H1 (cell line): ENCODE data around the gene CHST11.

Experiments
- CHD7 ChIP-seq: fragments of 300-600 bp; sonication (generic); IDR thresholded peaks from 2 replicates; pipeline ENCODE4 v1.7.1; 2012; ENCODE audit warnings: low read length, moderate library complexity, mild to moderate bottlenecking, inconsistent platforms; ENCODE audit not compliant: insufficient replicate concordance
- CREB1 ChIP-seq: IDR thresholded peaks from 2 replicates; pipeline ENCODE4 v1.6.1; 2012; ENCODE audit warnings: inconsistent platforms
- CTCF ChIP-seq, 3 experiments: IDR thresholded peaks; 1 replicate in 2 of 3; 2 replicates in 1 of 3; pipeline versions ENCODE4 v1.5.1 to v1.6.1; 2011; ENCODE audit warnings: low read length in 3 of 3, mild to moderate bottlenecking in 3 of 3, inconsistent platforms in 2 of 3, low read depth in 1 of 3, moderate library complexity in 1 of 3; ENCODE audit not compliant: insufficient read depth in 1 of 3; ENCODE audit errors: control extremely low read depth in 1 of 3
- E2F6 ChIP-seq: IDR thresholded peaks from 2 replicates; pipeline ENCODE4 v1.6.1; 2012; ENCODE audit warnings: inconsistent platforms
- HDAC6 ChIP-seq: IDR thresholded peaks from one replicate; pipeline ENCODE4 v1.7.1; 2012; ENCODE audit warnings: low read depth, mild to moderate bottlenecking, inconsistent platforms, low read length, moderate library complexity
- POLR2A ChIP-seq, 2 experiments: IDR thresholded peaks; 1 replicate in 1 of 2; 2 replicates in 1 of 2; pipeline ENCODE4 v1.6.1; 2011; ENCODE audit warnings: low read depth in 2 of 2, low read length in 2 of 2, mild to moderate bottlenecking in 2 of 2; ENCODE audit errors: control extremely low read depth in 1 of 2
- RAD21 ChIP-seq, 2 experiments: IDR thresholded peaks in 1 of 2; conservative IDR thresholded peaks in 1 of 2; 2 replicates each; pipeline ENCODE4 v1.6.1; 2011; ENCODE audit warnings: low read depth in 2 of 2, low read length in 2 of 2, improper control_type of control experiment in 1 of 2, inconsistent platforms in 1 of 2, mild to moderate bottlenecking in 1 of 2, moderate library complexity in 1 of 2

DNA sequence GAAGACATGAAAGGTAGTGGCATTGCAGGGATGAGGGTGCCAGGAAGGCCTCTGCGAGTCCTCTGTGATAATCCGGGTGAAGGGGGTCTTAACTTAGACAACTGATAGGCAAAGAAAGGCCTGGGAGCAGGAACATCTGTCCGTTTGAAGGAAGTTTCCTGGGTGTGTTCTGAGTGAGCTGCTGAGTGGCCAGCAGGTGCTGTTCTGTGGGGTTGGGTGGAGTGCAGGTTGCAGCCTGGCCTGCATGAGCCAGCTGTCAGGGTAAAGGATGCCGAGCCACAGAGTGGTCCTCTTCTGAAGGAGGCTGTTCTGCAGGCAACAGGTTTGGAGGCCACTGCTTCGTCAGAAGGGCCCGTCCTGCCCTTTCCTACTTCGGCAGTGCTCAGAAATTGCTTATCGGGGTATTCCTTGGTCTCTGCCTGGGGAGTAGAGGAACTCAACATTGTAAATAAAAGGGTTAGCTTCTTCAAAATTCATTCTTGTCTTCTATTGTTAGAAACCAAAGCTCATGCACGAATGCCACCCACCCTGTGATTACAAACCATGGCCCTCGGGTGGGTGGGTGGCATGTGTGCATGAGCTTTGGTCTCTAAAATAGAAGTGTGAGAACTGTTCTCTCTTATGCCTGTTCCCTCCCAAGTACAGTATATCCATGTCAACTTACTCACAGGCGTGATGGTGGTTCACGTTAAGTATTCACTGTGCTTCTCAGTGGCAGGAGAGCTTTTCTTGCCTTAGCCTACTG is 118.9 kb downstream of the CHST11 start:
- TF ChIP-seq CTCF (IDR thresholded peaks at IDR 0.05; ENCODE audit: control extremely low read depth in 1 of 3, insufficient read depth in 1 of 3, low read depth in 1 of 3, low read length in 3 of 3) (no peak), POLR2A (IDR thresholded peaks at IDR 0.05; ENCODE audit: control extremely low read depth in 1 of 2, low read depth in 2 of 2, low read length in 2 of 2) (no peak), E2F6 (no peak), CHD7 (no peak), RAD21 (IDR thresholded peaks at IDR 0.05 in 1 of 2, conservative IDR thresholded peaks at IDR 0.05 in 1 of 2; ENCODE audit: low read depth in 2 of 2, low read length in 2 of 2) (no peak), HDAC6 (no peak), CREB1 (no peak)
